ENCODE results near the gene LRIG1.

Gene LRIG1

DNA sequence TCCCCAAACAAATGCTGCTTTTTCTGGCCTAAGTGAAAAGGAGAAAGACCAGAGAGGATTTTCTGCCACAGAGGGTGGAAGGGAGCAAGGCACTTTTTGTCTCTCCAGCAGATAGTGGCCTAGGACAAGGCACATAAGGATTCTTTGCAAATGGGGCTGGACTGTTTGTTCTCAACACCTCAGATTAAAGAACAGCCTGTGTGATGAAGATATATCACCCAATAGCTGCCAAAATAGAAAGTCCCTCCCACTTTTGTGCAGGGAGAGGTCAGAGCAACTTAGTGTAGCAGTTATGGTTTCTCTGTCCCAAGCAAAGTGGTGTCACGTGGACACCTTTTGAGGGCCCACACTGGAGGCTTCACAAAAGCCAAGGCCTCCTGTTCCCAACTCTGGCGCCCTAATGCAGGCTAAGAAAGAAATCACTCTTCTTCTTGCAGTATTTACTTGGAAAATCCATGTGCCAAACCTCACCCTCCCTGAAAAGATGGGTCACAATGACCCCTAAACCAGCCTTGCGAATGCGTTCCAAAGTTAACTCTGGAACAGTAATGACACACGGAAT is 84.9 kb downstream of the LRIG1 start:
- no peak for DNase-seq

DNA sequence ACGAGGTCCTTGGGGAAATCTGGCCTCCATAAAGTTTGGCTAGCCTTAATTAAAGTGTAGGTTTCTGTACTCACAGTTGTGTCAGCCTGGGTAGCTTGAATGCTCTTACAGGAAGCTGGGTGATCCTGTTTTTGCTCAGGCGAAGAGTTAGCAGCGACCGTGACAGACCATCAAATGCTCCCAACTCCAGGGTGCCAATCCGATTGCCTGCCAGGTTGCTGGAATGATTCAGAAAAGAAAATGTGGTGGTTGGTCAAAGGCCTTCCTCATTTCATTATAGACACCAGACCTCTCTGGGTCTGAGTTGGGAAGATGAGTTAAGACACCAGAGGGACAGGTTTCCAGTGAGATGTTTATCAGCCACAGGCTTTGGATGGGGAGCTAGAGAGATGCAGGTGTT is 86.0 kb downstream of the LRIG1 start:
- no peak for DNase-seq

GRCh38 chr3:66413151-66413751 is 87.6 kb downstream of the LRIG1 start:
- no peak for DNase-seq

DNA sequence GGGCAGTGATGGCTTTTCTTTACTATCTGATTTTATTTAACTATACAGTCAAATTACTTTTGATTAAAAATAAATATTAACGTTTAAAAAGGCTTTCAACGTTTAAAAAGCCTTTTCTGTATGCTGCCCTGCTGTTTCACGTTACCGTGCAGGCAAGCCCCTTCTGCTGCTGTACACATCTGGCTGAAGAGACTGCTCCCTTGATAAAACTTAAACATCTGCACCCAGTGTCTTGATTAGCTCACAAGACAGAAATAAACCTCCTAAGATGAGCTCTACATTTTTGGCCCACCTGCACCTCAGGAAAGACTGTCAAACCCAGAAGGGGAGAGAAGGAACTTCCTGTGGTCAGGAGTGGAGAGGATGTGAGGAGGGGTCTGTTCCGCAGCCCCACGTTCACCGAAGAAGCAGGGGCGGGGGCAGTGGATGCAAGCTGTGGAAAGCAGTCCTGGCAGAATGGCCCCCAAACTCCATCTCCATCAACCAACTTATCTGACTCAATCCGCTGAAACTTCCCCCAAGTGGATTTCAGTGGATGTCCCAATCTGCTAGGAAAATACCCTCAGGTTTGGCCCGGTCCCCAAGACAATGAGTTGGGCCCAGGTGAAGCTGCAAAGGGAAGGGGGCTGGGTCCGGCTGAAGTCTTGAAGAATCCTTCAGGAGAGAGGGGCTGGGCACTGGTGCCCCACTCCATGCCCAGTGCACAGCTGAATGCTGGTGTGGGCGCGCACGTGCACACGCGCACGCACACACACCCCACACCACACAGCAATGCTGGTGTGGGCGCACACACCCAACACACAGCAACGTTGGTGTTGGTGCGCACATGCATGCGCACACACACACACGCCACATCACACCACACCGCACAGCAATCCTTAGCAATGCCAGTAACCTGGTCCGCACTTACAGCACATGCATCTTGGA is 88.6 kb downstream of the LRIG1 start:
- DNase-seq, result no peak

DNA sequence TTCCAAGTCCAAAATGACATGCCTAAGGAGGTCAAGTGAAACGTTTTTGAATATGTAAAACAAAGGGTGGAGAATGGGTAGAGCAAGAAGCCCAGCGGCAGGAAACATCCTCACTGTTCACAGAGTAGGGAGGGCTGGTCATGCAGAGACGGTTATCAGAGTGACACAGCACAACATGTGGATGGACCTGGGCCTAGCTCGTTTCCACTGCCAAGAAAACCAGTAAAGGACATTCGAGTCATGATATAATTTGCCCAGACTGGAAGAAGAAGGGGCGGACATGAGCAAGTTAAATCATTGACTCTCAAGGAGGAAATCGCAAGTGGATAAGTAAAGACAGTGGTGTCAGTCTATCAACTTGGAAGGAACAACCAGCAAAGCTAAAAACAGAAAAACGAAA is 89.3 kb downstream of the LRIG1 start:
- DNase-seq, result no peak

DNA sequence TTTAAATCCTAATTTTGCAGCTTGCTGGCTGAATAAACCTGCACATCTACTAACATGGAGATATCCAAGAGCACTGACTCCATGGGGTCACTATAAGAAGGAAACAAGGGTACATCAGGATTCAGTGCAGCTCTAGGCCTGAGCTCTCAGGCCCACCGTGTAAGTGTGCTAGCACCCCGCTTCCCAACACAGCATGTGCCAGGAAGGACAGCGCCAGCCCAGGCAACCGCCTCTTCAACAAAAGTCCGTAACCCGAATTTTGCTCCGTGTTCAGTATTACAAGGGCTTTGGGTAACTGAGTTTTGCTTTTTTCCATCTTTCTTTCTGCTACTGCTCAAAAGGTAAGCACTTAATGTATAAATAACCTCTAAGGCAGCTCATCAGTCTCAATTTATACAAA is 89.8 kb downstream of the LRIG1 start:
- no peak for DNase-seq

GRCh38 chr3:66409771-66410754 is 90.8 kb downstream of the LRIG1 start:
- DNase-seq, result no peak

GRCh38 chr3:66407611-66408218 is 93.1 kb downstream of the LRIG1 start:
- DNase-seq, result peak; percentile 75 to 77

GRCh38 chr3:66406831-66407610 is 93.8 kb downstream of the LRIG1 start:
- DNase-seq, result no peak

DNA sequence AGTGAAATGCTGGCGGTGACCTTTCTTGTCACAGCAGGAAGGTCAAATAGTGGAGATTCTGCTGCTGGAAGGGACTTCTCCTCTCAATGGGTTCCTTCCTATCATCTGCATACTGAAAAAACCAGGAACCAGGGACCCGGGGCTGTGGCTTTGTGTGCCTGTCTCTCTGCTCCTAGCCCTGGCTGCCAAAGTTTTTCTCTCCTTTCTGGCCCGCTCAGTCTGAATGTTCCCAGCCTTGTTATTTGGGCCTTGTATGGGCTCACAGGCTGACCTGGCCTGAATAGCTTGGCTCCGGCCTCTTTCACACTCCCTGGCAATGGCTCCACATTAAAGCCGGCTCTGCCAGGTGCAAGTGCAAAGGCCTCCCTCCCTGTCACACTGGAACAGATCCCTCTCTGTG is 94.7 kb downstream of the LRIG1 start:
- DNase-seq, result no peak

DNA sequence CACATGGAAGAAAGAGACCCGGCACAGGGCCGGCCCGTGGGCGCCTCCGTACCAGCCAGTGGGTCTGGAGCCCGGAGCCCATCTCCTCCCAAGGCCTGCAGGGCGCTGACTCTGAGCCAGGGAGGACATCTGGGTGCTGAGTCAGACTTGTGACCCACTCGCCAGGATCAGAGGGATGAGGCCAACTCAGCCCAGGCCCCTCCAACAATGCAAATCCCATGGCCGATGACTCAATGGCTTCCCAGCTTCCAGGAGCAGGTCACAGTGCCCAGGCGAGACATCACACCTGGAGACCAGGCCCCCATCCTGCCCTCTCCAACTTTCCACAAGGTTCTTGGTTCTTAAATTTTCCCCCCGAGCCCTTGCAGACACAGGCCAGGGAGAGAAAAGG is 95.1 kb downstream of the LRIG1 start:
- DNase-seq, result no peak

DNA sequence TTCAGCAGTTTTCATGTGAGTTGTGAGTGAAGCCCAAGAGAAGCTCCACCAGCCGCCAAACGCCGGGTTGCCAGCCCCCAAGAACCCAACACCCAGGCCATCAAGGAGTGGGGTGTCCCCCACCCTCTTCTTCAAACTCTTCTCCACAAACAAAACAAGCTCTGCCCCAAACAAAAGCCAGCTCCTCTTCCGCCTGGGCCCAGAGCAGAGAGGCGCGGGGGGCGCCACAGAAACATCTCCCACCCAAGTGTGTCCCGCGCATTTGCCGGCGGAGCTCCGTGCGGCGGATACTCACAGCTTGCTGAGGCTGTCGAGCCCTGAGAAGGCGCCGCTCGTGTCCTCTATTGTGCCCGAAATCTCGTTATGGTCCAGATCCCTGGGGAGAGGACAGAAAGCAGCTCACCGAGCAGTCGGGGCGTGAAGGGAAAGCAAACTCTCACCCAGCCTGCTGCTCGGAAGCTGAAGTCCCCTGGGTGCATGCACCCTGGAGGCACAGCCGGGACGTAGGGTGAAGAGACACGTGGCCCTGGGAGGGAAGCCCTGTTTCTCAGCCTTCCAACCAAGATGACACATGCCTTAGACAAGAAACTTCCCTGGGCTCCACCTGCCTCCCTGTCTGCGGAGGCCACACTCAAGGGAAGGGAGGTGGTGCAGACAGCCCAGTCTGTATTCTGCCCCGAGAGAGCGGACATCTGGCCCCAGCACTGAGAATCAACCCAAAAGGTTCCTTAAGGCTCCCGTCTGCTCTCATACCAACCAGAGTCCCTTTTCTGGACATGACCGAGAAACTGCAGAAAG is 95.7 kb downstream of the LRIG1 start:
- no peak for DNase-seq

GRCh38 chr3:66404197-66404596 is 96.6 kb downstream of the LRIG1 start:
- no peak for DNase-seq

GRCh38 chr3:66403323-66403990 is 97.4 kb downstream of the LRIG1 start:
- no peak for DNase-seq

DNA sequence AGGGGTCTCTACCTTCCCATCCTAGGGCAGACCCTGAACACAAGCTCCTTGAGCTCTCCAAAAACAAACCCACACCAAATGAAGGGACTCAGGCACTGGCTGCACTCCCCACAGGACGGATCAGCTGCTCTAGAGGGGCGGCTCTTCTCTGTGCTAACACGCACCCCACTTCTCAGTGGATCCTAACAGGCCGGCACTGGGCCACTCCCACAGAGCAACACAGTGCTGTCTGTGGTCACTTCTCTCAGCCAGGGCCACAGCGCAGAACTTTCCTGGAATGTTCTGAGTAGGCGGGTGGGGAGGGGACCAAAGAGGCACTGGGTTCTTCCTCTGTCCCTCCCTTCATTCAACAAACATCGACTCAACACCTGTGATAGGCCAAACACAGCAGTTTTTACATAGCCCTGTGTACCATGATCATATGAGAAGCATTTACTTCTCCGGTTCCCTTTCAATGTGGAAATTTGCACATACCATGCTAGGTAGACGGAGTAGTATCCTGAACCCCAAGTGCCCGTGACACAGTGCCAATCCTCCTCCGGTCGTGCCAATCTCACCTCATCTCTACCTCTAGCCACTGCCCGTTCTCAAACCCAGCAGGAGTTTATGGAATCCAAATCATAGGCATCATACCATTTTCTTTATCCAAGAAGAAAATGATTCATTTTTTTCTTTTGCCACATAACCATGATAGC is 98.1 kb downstream of the LRIG1 start:
- no peak for DNase-seq

GRCh38 chr3:66401675-66402491 is 98.9 kb downstream of the LRIG1 start:
- no peak for DNase-seq

DNA sequence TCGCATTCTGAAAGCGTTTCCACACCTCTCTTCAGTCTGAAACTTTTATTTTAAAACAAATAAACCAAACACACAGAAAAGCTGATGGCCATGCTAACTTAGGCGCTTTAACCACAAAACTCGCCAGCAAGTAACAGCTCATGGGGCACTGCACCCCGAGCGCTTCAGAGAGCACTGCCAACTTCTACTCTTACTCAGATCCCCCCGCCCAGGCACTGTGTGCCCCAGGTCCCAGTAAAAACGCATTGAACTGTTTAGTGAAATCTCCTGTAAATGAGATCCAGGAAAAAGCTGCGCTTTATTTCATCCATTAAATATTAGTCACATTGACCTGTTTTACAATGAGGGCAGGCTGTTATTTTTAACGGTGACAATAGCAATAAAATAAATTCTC is 99.7 kb downstream of the LRIG1 start:
- DNase-seq, result no peak

- no peak for DNase-seq
These were observed 100.2 kb downstream of the LRIG1 start for GRCh38 chr3:66400411-66401156.

All from stimulated activated CD4-positive, alpha-beta T cell treated with anti-CD3 and anti-CD28 coated beads, Interleukin-2, amount 100 ng/mL, for 48 hours (primary cell).